Left lobe of liver (tissue), 2 donors: ENCODE data around the gene MACROD2. TPM values are rescaled to one million over a fixed set of nuclear protein-coding genes. Genes with fewer than 3 reads are reported as not detected.
"Not testable (repeated sequence)": the region's sequence is repeated elsewhere in the genome, so short reads cannot be mapped to it uniquely, and the experiment has no call there.

Source experiments
- ATAC-seq: fragments of 200-7000 bp; cut with Tn5 transposase; one replicate; pipeline ENCODE4 v1.9.1; 2020; ENCODE audit warnings: mild to moderate bottlenecking, moderate library complexity
- DNase-seq: peaks from one replicate; pipeline ENCODE4 v3.0.0-alpha.2; 2020; ENCODE audit warnings: low spot score
- total RNA-seq: library from RNA; stranded (reverse); gene quantifications from one replicate; pipeline ENCODE4 v1.2.1, GENCODE V29; 2021
- donor health status: DM: no; HTN: no; CAD: no; lungs with moderate emphysema.
- donor health status: DM: no; HTN: yes; CAD: no.

MACROD2 gene
- total RNA-seq, 1 donor from 2014 or later, result 3.7 TPM

- ATAC-seq, result no peak
- DNase-seq, result no peak
These were observed 1991.4 kb downstream of the MACROD2 start for GRCh38 chr20:15986690-15987089.

- DNase-seq (no peak), ATAC-seq (no peak)
These were observed 1996.0 kb downstream of the MACROD2 start for GRCh38 chr20:15991279-15991678.

GRCh38 chr20:15992564-15992963 lies 1997.2 kb downstream of the MACROD2 start:
- DNase-seq, result no peak
- no peak for ATAC-seq

GRCh38 chr20:16000112-16000511 lies 2004.8 kb downstream of the MACROD2 start:
- ATAC-seq (no peak), DNase-seq (no peak)

GRCh38 chr20:16001286-16001685 lies 2006.0 kb downstream of the MACROD2 start:
- no peak for ATAC-seq
- DNase-seq, result no peak

GRCh38 chr20:16003310-16003709 lies 2008.0 kb downstream of the MACROD2 start:
- ATAC-seq (no peak), DNase-seq (no peak)

- ATAC-seq (no peak), DNase-seq (no peak)
These were observed 2009.0 kb downstream of the MACROD2 start for GRCh38 chr20:16004108-16004854.

GRCh38 chr20:16005021-16005914 lies 2010.0 kb downstream of the MACROD2 start:
- DNase-seq (no peak), ATAC-seq (no peak)

GRCh38 chr20:16005915-16006493 lies 2010.7 kb downstream of the MACROD2 start:
- ATAC-seq, result no peak
- DNase-seq, result no peak

GRCh38 chr20:16007164-16007563 lies 2011.8 kb downstream of the MACROD2 start:
- ATAC-seq, result no peak

GRCh38 chr20:16007962-16008361 lies 2012.6 kb downstream of the MACROD2 start:
- DNase-seq, result no peak
- ATAC-seq, result no peak

More at GRCh38 chr20:16007164-16007563, 2011.8 kb downstream of the MACROD2 start:
- DNase-seq, result no peak

GRCh38 chr20:16011056-16011455 lies 2015.7 kb downstream of the MACROD2 start:
- no peak for DNase-seq
- no peak for ATAC-seq

GRCh38 chr20:16011519-16011918 lies 2016.2 kb downstream of the MACROD2 start:
- ATAC-seq, result no peak
- DNase-seq, result no peak

- not testable (repeated sequence) for ATAC-seq, DNase-seq
These were observed 2017.6 kb downstream of the MACROD2 start for GRCh38 chr20:16012934-16013333.

GRCh38 chr20:16013631-16014030 lies 2018.3 kb downstream of the MACROD2 start:
- ATAC-seq, result no peak

GRCh38 chr20:16014436-16014835 lies 2019.1 kb downstream of the MACROD2 start:
- DNase-seq (no peak), ATAC-seq (no peak)

More at GRCh38 chr20:16013631-16014030, 2018.3 kb downstream of the MACROD2 start:
- DNase-seq, result no peak

- no peak for DNase-seq
- no peak for ATAC-seq
These were observed 2022.3 kb downstream of the MACROD2 start for GRCh38 chr20:16017656-16018055.

GRCh38 chr20:16018881-16019280 lies 2023.6 kb downstream of the MACROD2 start:
- ATAC-seq (no peak), DNase-seq (no peak)

GRCh38 chr20:16020971-16021370 lies 2025.7 kb downstream of the MACROD2 start:
- DNase-seq (no peak), ATAC-seq (no peak)

- ATAC-seq, result no peak
These were observed 2029.8 kb downstream of the MACROD2 start for GRCh38 chr20:16025084-16025483.

GRCh38 chr20:16027686-16028085 lies 2032.4 kb downstream of the MACROD2 start:
- no peak for DNase-seq
- no peak for ATAC-seq

More at GRCh38 chr20:16025084-16025483, 2029.8 kb downstream of the MACROD2 start:
- DNase-seq, result no peak
